OCI-M1 (cell line): ENCODE measurements around the gene KDM2B.

Experiments
- DNase-seq: peaks from one replicate; lab custom pipeline; 2025; lab: John Stamatoyannopoulos, UW

Gene KDM2B

DNA sequence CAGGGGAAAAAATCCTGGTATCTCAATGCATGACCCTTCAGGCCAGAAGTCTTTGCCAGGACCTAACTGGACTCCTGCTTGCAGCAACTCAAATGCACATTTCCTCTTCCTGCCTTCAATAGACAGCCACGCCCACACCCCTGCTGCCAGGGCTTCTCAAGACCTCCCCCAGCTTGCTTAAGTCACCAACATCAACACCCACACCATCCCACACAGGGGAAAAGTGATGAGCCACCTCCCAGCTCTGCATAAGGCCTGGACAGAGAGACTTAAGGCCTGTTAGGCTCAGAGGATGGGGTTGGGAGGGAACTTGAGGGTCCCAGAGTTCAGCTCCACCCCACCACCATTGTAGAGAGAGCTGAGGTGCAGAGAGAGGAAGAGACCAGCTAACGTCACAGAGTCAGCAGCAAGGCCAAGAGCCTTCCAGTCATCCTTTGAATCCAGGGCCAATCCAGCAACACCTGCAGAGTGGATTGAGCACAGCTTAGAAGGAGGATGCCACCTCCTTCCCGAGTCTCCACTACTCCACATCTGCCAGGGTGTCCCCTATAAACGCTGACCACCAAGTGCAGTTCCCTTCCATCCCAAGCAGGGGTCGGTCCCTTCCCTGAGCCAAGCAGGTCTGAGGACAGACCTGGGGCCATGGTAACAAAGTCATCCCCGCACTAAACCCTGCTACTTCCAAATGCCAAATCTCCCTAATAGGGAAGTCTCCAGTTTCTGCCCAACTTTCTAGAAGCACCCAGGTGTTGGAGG lies 50.0 kb downstream of the KDM2B start:
- DNase-seq, result peak; percentile 87

- DNase-seq, result no peak
Observed at GRCh38 chr12:121529184-121529583, 51.6 kb downstream of the KDM2B start.

DNA sequence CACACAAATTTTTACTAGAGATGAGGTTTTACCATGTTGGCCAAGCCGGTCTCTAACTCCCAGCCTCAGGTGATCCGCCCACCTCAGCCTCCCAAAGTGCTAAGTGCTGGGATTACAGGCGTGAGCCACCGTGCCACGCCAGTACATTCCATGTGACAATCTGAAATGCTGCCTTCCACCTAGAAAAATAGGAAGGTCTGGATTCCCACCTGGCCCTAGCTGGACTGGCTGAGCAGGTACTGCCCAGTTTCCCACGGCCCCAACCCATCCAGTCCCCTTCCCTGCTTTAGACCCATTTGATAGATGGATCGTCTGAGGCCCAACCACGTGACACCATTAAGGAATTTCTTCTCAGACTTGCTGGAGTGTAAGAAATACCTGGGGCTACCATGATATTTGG lies 55.4 kb downstream of the KDM2B start:
- no peak for DNase-seq

DNA sequence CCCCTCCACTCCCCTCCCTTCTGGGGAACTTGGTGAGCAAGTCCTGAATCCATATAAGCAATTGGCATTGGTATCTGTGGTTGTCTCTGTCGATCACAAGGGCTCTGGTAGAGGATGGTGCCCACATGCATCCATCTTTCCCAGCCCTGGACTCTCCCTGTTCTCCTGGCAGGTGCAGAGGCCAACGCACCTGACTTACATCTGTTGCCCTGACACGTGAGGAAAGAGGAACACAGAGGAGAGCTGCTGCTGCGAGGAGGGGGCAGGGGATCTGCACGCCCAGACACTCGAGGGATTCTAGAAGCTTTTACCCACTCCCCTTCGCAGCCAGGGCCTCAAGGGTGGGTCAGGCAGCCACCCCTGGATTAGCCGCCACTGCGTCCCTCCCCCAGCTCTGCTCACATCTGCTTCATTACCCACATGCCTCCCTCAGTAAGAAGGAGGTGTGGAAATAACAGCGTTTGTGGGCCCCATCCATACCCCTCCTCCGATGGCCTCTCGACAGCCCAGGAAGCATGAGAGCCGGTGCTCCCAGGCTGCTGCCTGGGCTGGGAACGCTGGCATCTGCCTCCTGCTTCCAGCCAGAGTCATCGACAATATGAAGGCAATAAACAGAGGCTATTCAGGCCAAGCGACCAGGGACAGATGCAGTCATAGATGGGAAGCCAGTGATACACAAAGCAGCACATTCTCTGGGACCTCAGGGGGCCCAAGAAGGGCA lies 56.5 kb downstream of the KDM2B start:
- DNase-seq, result no peak

DNA sequence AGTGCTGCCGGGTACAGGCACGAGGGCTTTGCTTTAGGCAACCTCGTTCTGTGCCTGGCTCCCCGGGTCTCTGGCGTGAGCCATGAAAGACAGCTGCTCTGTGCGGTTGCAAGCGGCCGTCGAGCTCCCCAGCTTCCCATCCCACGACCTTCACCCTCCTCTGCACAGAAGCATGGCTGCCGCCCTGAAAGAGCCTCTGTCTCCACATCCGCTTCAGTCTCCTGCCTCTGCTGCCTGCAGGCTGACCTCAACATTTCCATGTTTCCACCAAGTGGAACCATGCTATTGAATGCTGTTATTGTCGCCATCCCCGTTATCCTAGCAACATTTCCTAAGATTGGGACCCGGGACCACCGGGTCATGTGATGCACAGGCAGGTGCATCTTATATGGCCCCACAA lies 57.1 kb downstream of the KDM2B start:
- DNase-seq, result no peak

DNA sequence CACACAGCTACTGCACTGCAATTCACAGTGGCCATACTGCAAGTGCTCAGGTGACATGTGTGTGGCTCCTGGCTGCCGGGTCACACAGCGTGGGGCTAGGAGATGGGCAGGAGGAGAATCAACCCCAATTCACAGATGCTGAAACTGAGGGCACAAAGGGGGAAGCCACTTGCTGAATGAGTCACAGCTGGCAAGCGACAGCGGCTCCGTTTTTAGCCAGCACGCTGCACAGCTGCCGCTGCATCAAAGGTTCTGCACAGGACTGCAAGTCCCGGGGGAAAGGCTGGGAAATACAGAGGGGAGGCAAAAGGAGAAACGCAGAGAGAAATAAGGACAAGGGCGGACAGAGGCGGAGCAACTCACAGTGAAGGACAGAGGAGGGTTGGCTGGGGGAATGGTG lies 57.9 kb downstream of the KDM2B start:
- no peak for DNase-seq

- DNase-seq, result no peak
Observed at GRCh38 chr12:121520586-121521086, 60.2 kb downstream of the KDM2B start.

DNA sequence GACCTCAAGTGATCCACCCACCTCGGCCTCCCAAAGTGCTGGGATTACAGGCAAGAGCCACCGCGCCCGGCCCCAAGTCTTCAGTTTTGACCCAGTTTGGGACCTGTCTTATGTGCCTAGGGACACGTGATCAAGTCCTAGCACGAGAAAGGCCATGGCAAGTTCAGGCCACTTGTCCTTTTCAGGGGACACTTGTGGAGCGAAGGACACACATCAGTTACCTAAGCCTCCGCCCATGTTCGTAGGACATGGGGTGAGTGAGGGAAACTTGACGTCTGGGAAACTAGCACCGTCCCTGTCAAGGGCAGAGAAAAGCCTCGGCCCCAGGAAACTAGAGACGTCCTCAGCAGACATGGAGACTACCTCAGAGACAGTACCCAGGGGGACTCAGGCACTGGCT lies 60.7 kb downstream of the KDM2B start:
- DNase-seq, result no peak

- DNase-seq, result no peak
Observed at GRCh38 chr12:121519227-121519626, 61.6 kb downstream of the KDM2B start.

DNA sequence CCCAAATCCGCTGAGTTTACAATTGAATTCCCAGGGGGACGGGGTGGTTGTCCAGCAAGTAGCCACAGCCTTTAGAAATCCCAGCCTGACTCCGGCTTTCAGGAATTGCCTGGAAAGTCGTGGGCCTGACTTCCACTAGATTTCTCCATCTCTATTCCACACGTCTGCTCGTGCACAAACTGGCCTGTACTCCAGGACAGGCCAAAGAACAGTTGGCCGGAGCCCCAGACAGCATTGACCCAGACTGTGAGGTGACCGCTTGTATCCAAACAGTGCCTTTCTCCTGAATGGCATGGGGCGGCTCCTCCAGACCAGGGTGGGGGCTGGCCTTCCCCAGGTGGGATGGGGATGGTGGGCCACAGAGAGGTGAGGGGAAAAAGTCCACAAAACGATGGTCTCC lies 62.2 kb downstream of the KDM2B start:
- no peak for DNase-seq

DNA sequence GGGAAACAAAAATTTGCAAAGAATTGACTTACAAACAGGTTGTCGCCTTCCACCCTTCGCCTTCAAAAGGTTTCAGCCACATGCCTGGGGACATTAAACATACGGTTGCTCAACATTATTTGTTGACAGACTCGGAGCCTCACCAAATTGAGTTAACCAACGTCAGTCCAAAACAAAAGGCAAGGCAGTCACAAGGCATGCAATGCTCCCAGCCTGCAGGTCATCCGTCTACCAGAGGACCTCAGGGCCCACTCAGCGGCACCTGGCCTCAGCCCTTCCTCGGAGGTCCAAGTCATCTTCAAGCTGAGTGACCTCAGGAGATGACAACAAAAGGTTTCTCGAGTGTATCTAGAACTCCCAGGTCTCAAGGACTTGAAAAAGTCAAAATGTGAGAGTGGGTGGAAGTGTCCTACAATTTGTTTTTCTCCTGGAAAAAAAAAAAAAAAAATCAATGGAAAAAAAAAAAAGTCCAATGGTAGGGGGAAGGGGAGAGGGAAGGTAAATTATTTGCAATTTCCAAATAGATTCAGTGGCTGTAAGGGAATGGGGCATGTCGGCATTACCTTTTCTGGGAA lies 64.3 kb downstream of the KDM2B start:
- DNase-seq, result no peak

GRCh38 chr12:121515615-121516014 lies 65.2 kb downstream of the KDM2B start:
- no peak for DNase-seq

GRCh38 chr12:121514184-121514742 lies 66.6 kb downstream of the KDM2B start:
- peak; percentile 24 for DNase-seq

GRCh38 chr12:121513464-121514183 lies 67.2 kb downstream of the KDM2B start:
- DNase-seq, result peak; percentile 57

DNA sequence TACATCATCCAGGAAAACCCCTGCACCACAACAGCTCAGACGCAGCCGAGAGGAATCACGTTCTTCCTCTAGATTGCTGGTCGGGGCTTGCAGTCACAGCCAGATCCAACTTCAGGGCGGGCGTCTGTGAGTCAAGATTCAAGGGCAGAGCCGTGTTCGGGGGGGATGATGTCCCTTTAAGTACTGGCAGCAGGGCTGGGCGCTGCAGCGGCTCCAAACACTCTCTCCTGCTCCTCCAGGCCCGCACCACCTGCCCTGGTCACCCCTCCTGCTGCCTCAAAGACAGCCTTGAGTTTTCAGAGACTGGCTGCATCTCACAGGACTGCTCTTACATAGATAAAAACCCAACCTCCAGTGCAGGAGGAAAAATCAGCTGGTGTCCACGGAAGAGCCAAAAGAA lies 68.3 kb downstream of the KDM2B start:
- no peak for DNase-seq

GRCh38 chr12:121511916-121512315 lies 68.9 kb downstream of the KDM2B start:
- DNase-seq, result no peak

DNA sequence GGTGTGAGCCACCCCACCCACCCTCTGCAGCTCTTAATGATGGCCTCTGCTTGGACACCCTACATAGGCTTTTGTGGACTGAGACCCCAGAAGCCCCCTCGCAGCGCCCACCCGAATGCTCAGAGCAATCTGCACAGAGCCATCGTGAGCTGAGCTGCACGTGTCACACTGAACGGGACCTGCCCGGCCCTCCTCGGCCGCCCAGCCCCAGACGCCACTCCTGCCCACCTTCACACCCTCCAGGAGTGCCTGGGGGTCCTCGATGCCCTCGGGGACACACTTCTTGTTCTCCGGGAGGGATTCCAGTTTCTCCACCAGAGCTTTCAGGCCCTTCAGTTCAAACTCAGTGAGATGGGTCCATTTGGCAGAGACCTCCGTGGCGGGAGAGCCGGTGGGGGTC lies 71.5 kb downstream of the KDM2B start:
- no peak for DNase-seq

DNA sequence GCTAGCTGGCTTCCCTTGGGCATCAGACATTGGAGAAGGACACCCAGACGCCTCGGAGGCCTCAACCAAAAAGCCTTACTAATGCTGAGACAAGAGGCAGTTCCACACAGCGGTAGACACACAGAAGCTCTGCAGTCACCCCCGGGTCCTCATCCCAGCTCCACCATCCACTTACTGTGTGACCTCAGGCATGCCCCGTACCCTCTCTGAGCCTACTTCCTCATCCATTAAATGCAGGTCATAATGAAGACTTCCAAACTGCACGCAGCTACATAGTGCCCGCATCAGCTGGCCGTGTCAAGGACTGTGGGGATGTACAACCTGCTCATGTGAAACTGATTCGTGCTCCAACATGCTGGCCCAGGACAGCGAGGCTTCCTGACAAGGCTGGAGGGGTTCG lies 72.3 kb downstream of the KDM2B start:
- DNase-seq, result no peak

DNA sequence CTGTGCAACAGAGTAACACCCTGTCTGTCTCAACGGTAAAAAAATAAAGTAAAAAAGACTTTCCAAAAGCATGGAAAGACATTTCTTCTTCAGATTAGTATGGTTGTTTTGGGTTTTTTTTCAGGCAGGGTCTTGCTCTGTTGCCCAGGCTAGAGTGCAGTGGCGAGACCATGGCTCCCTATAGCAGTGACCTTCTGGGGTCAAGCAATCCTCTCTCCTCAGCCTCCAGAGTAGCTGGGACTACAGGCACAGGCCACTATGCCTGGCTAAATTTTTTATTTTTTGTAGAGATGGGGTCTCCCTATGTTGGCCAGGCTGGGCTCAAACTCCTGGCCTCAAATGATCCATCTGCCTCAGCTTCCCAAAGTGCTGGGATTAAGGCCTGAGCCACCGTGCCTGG lies 72.8 kb downstream of the KDM2B start:
- DNase-seq, result no peak

GRCh38 chr12:121507245-121507644 lies 73.6 kb downstream of the KDM2B start:
- DNase-seq, result no peak

- no peak for DNase-seq
Observed at GRCh38 chr12:121505513-121505912, 75.3 kb downstream of the KDM2B start.

DNA sequence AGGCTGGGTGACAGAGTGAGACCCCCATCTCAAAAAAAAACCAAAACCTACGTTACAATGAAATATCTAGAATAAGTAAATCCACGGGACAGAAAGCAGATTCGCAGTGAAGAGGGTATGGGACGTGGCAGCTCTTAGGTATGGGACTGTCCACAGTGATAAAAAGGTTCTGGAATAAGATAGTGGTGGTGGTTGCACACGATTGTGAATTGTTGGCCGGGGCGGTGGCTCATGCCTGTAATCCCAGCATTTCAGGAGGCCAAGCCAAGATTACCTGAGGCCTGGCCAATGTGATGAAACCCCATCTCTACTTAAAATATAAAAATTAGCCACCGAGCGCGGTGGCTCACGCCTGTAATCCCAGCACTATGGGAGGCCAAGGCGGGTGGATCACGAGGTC lies 76.3 kb downstream of the KDM2B start:
- DNase-seq, result no peak
